Choroid plexus epithelial cell (primary cell): Measurements from ENCODE around the gene ZNF142.
A peak's percentile ranks its signal among the peaks of the same experiment; 100 is the strongest.
"Not testable (repeated sequence)": the region's sequence is repeated elsewhere in the genome, so short reads cannot be mapped to it uniquely, and the experiment has no call there.

ENCODE experiments used
- DNase-seq: peaks from one replicate; pipeline ENCODE4 v3.0.0-alpha.2; 2010; ENCODE audit warnings: low read depth
- H3K4me3 ChIP-seq: 2 replicates; pipeline ENCODE4 v1.5.1; 2011; ENCODE audit warnings: low read depth, mild to moderate bottlenecking, control low read depth, low read length, moderate library complexity
- TF ChIP-seq, protein P1 (sequence below): conservative IDR thresholded peaks from 2 replicates; pipeline ENCODE4 v1.5.1; 2011; ENCODE audit warnings: low read depth, mild to moderate bottlenecking, control low read depth, inconsistent platforms, low read length, moderate library complexity

Gene ZNF142

DNA sequence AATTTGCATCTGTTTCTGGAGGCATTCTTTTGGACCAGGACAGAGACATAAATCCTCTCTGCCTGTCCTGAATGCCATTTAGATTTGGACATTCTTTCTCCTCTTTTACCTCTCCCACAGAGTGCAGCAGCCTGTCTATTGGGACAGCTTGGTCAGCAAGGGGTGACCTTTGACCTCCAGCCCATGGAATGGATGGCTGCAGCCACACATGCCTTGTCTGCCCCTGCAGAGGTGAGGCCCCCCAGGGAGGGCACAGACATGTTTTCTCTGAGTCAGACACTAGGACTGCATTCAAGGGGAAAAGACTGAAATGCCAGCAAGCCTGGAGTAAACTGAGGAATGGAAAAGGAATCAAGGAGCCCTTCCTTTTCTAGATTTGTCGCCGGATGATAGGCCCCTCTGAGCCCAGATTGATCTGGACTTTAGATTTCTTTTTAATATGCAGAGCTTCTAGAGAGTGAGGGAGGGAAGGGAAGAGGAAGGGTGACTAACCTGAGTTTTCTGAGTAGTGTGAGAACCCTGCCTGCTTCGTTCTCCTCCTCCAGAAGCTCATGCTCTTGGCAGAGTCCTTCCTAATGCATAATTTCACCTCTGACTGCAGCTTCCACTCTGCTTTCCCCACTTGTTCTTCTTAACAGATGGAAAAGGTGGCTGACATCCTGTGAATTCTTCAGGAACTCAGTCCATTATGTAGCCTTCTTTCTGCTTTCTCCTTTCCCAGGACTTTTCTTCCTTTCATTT is 35.2 kb upstream of the ZNF142 start:
- peak; percentile 83 for DNase-seq
- H3K4me3 ChIP-seq, result no peak overlapping the region
- TF ChIP-seq, protein P1, sequence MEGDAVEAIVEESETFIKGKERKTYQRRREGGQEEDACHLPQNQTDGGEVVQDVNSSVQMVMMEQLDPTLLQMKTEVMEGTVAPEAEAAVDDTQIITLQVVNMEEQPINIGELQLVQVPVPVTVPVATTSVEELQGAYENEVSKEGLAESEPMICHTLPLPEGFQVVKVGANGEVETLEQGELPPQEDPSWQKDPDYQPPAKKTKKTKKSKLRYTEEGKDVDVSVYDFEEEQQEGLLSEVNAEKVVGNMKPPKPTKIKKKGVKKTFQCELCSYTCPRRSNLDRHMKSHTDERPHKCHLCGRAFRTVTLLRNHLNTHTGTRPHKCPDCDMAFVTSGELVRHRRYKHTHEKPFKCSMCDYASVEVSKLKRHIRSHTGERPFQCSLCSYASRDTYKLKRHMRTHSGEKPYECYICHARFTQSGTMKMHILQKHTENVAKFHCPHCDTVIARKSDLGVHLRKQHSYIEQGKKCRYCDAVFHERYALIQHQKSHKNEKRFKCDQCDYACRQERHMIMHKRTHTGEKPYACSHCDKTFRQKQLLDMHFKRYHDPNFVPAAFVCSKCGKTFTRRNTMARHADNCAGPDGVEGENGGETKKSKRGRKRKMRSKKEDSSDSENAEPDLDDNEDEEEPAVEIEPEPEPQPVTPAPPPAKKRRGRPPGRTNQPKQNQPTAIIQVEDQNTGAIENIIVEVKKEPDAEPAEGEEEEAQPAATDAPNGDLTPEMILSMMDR, result no peak

GRCh38 chr2:218691234-218691633 is 31.8 kb upstream of the ZNF142 start:
- peak; percentile 16 for DNase-seq
- TF ChIP-seq, protein P1, result no peak
- no peak overlapping the region for H3K4me3 ChIP-seq

DNA sequence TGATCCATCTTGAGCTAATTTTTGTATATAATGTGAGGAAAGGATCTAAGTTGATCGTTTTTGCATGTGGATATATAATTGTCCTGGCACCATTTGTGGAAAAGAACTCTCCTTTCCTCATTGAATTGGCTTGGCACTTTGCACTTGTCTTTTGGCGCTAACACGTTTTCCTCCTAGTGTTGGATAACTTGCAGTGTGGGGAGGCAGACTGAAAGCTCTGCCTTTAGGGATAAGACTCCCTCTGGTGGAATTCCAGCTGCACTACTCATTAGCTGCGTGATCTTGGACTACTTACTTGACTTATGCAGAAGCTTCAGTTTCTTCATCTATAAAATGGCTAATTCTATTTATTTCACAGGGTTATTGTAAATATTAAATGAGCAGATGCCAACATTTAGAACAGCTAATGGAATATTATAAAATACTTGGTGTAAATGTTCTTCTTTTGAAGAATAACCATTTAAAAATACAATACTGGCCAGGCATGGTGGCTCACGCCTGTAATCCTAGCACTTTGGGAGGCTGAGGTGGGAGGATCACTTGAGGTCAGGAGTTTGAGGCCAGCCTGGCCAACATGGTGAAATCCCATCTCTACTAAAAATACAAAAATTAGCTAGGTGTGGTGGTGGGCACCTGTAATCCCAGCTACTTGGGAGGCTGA is 28.1 kb upstream of the ZNF142 start:
- not testable (repeated sequence) for H3K4me3 ChIP-seq
- DNase-seq, result peak; percentile 92
- TF ChIP-seq, protein P1, result peak; percentile 95

GRCh38 chr2:218680061-218680460 is 20.6 kb upstream of the ZNF142 start:
- H3K4me3 ChIP-seq, result no peak overlapping the region
- TF ChIP-seq, protein P1, result no peak
- DNase-seq, result no peak

- no peak overlapping the region for H3K4me3 ChIP-seq
- TF ChIP-seq, protein P1, result no peak
- DNase-seq, result no peak
Observed at GRCh38 chr2:218679119-218679518, 19.7 kb upstream of the ZNF142 start.

DNA sequence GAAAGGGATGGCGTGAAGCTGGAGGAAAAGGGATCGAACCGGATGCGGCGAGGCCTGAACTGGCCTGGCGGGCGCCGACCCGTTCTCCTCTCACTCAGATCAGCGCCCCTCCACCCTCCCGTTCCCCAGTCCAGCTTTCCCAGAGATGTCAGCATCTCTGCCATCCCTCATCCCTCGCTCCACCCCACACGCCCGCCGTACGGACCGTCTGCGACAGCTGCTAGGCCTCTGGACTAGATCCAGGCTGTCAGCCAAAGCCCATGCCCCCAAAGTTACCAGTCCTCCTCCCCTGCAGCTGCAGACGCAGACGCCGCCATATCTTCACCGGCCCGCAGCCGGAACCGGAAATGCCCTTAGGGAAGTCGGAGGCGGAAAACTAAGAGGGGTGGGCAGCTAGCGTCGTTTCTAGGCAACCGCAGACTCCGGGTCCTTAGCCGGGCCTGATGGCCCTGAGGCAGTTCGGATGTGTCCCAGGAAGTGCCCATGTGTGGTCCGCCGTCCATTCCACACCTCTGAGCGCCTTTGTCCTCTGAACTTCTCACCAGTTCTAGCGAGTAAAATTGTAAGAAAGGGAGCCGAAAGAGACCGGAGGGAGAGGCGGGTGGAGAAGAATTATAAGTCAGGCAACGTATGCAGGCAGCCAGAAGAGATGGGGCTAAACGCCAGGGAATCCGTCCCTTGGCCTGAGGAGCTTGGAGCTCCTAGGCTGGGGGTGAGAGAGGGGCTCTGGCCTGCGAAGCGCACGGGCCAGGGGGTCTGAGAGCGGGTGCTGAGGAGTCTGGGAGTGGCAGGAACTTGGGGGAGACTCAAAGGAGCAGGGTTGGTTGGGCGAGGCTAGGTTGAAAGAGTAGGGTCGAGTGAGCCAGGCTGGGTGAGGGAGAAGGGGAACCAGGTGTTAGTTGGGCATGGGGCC is 12.5 kb upstream of the ZNF142 start, which contains the start of the genes RNF25 and STK36:
RNF25 (minus strand) TSS at position 349 of the 913 bp plus-strand sequence; CDS start at position 317, 32 bp downstream.
STK36 (plus strand) TSS at position 433 of the 913 bp plus-strand sequence. CDS start 744 bp downstream, outside the sequence.
- peak within 1 kb of the TSS; percentile 98 for H3K4me3 ChIP-seq
- DNase-seq, result peak; percentile 94
- TF ChIP-seq, protein P1, result no peak
